NCI-H1417 (cell line): ENCODE measurements around the gene TMC7.

Experiments
- DNase-seq, 3 experiments: peaks; one replicate each; lab custom pipeline; 2025; lab: John Stamatoyannopoulos, UW

TMC7 gene

DNA sequence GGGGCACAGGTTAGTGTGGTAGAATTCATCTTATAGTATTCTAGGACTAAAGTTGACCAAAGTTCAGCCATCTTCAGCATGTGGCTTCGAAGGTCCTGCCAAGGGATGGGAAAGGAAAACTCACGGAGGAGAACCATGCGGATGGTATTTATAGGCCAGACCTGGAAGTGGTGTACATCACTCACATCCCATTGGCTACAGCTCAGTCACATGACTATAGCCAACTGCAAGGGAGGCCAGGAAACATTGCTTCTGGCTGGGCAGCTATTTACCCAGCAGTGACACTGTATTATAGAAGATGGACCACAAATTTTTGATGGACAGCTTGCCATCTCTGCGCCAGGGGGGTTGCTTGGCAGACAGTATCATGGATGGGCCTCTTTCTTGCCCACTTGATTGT lies 48.0 kb downstream of the TMC7 start:
- no peak for DNase-seq

DNA sequence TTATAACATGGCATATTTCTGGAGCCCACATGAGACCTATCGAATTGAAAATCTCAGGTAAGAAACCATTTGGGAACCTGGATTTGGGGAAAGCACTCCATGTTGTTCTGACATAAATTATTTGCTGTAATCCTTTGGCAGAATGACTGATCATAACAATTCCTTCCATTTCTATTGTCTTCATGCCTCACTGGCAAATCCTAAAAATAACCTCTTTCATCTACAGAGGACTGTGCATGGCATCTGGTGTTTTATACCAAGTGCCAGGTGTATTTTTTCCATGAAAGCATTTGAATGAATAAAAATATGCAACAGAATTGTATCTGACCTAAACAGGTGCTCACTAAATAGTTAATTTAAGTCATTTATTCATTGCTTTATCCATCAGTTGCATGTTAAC lies 50.0 kb downstream of the TMC7 start:
- DNase-seq = no peak

DNA sequence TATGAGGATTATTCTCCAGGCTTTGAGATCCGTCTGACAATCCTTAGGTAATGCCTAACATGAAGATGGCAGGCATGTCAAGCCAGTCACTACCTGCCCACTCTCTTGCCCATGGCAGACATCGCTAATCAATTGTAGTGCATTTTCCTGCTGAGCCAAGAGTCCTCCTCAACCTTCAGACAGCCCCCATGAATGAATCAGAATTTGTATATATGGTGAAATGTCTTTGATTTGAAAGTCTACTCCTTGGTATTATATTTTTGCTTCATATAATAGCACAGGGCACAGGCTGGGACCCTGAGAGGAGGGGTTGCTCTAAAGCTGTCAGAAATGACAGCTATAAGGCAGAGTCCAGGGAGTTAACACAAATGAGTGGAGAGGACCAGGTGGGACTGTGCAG lies 56.7 kb downstream of the TMC7 start:
- no peak for DNase-seq

DNA sequence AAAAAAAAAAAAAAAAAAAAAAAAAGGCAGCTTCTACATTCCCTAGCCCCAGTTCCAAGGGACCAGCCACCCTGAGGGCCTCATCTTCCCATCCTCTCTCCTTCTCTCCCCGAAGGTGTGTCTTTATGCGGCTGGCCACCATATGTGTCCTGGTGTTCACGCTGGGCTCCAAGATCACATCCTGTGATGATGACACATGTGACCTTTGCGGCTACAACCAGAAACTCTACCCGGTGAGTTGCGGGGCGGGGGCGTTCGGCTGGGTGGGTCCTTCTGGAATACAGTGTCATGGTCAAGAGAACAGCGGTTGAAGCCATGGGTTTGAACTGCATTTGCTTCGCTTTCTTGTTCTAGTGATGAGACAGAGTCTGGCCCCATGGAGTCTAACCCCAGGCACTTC lies 61.0 kb downstream of the TMC7 start:
- no peak for DNase-seq

DNA sequence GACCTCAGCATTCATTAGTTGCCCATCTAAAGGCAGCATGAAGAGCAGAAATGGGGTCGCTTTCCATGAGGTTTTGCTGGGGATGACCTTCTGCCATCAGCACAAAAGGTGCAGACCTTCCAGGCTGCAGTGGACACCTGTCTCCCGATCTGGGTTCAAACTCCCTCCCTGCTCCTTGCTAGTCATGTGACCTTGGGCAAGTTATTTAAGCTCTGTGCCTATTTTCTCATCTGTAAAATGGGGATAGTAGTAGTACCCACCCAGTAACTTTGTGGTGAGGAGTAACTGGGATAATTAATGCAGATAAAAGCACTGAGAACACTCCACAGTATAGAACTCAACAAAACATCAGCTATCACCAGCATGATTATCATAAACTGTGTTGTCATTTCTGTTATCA lies 62.3 kb downstream of the TMC7 start:
- no peak for DNase-seq

DNA sequence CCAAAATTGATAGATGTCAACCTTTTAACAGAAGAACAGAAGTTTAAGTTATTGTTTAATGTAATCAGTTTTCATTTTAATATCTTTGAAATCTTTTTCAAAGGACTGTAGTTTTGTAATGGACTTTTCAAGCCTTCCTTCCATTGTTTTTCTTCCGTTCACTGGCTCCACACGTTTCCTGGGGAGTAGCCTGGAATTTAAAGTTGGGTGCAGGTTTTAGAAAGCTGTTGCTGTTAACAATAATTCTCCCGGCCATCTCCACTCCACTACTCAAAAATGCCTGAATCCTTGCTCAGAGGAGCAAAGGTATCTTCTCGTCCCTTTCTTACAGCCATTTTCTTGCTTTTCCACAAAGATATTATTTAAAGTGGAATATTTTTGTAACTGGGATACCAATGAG lies 79.0 kb downstream of the TMC7 start:
- no peak for DNase-seq

DNA sequence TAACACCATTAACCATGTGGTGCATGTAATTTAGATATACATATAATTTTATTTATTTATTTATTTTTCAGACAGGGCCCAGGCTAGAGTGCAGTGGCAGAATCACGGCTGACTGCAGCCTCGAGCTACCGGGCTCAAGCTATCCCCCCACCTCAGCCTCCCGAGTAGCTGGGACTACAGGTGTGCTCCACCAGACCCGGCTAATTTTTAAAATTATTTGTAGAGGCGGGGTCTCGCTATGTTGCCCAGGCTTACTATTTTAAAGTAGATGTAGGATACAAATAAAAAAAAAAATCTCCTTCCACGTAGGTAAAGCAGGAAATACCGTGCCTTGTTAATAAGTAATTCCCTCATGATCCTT lies 83.2 kb downstream of the TMC7 start:
- DNase-seq = no peak

DNA sequence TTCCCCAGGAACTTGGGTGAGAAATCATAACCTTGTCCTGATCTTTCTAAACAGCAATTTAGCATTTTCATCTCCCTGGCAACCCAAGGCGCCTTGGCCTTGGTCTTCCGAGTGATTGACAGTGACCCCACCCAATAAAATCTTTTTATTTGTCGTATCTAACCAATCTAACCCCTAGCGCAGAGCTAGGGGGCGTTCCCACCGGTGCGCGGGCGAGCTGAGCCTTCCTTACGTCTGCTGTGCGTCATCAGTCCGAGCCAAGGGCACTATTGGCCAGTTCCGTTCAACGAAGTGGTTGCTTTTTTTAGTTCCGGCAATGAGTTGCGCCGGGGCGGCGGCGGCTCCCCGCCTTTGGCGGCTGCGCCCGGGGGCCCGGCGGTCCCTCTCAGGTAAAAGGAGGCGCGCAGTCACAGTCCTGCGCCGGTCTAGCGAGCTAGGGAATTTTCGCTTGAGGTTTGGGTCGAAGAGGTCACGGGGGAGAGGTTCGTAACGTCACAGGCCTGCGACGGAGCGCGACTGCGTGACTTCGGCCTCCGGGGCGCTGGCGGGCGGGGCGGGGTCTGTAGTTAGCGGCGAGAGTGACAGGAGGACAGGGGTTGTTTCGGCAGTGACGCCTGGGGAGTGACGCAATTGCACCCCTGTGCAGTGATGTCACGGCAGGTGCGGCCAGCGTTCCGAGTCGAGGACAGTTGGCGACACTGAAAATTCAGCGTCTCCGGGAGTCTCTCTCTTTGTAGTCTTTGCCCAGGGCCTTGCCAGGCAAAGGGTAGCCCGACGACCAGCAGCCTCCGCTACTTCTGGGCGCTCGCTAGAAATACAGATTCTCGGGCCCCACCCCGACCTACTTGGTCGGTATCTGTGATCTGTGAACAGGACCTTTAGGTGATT lies 83.9 kb downstream of the TMC7 start, which contains the start of gene COQ7:
Gene COQ7 (plus strand): TSS at position 266 of the 888 bp plus-strand sequence. CDS start 51 bp downstream, at position 317.
- peak; percentile 96 to 100 (median 99) for DNase-seq

DNA sequence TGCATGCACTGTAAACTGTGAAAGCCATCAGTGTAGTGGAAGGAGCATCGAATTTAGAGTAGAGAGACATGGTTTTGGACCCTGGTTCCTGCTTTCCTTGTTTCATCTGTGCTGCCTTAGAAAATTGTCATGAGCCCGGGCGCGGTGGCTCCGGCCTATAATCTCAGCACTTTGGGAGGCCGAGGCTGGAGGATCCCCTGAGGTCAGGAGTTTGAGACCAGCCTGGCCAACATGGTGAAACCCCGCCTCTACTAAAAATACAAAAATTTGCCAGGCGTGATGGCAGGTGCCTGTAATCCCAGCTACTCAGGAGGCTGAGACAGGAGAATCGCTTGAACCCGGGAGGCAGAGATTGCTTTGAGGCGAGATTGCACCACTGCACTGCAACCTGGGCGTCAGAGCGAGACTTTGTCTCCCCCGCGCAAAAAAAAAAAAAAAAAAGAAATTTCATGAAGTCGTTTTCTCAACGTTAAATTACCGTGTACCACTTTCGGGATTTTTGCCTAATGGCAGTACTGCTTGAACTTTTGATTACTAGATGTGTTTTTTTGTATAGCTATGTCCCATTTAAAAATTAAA lies 84.6 kb downstream of the TMC7 start:
- peak in 1 of 3 experiments; percentile 34 for DNase-seq

DNA sequence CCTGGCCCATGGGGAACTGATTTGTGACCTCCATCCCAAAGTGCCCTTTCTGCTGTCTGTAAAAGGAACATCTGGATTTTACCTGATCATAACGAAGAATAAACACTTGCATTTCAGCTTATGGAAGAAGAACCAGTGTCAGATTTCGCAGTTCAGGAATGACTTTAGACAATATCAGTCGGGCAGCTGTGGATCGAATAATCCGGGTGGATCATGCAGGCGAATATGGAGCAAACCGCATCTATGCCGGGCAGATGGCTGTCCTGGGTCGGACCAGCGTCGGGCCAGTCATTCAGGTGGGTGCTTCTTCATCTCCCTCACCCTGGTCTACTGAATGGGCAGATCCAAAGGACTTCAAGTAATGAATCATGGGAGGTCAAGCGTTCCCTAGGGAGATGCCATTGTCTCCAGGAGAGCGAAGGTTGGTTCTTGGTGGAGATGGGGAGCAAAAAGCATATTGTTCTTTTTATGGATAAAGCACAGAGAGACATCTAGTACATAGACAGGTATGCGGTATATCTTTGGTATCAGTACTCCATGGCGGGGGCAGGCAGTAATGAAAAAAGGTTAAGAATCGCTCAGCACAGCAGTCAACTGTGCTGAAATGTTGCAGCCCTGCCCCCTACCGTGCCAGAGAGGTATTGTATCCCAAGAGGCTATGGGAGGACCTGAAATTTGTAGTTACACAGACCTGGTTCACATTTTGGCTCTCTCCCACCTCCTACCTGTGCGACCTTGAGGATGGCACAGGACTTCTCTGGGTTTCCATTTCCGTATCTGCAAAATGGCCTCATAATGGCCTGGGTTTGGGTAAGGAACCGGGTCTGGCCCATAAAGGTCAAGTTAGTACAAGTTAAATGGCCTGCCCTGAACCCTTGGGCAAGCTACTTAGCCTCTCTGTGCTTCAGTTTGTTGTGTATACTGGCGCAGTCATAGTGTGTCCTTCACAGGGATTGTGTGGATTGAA lies 88.4 kb downstream of the TMC7 start:
- DNase-seq = peak in 2 of 3 experiments; percentile 1 to 19

DNA sequence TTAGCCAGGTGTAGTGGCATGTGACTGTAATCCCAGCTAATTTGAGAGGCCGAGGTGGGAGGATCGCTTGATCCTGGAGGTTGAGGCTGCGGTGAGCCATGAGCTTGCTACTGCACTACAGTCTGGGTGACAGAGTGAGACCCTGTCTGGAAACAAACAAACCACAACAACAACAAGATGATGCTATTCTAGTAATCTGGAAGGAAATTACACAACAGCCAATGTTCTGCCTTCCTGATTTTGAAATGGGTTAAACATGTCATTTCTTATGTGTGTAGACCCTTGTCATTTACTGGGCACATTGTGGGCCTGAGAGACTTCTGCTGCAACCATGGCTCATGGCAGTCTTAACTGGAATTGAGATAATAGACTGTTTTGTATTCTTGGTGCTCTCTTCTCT lies 89.6 kb downstream of the TMC7 start:
- DNase-seq = no peak

DNA sequence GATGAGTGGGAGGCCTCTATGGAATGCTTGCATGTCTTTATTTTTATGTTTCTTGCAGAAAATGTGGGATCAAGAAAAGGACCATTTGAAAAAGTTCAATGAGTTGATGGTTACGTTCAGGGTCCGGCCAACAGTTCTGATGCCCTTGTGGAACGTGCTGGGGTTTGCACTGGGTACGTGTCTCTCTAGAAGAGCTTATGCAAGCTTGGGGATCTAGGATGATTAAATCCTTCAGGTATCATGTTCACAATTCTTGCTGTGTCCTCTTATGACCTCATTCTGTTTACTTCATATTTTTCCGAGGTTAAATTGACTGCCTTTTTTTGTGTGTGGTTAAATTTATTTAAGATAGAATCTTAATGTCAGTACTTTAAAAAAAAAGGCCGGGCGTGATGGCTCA lies 90.1 kb downstream of the TMC7 start:
- DNase-seq = no peak

DNA sequence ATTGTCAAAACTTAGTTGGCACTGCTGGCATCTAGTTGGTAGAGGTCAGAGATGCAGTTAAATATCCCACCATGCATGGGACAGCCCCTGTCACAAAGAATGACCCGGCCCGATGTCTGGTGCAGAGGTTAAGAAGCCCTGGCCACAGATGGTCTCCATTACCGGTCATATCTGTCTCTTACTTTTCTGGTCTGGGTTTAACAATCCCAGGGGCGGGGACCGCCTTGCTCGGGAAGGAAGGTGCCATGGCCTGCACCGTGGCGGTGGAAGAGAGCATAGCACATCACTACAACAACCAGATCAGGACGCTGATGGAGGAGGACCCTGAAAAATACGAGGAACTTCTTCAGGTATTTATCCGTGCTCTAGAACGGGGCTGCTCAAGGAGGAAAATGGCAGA lies 91.8 kb downstream of the TMC7 start:
- no peak for DNase-seq

DNA sequence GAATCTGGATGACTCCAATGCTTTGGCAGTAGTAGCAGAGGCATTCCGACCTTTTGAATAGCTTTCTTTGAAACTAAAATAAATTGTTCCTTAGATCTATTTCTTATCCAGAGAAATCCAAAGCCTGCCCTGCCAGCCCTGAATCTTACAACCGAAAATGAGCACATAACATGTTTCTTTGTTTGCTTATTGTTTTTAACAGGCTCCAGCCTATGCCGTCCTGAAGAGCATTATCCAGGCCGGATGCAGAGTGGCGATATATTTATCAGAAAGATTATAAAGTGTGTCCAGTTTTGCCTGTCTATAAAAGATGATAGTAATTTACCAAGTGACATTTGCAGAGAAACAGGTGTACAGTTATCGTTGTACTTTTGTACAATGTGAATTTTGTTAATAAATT lies 94.1 kb downstream of the TMC7 start:
- no peak for DNase-seq

DNA sequence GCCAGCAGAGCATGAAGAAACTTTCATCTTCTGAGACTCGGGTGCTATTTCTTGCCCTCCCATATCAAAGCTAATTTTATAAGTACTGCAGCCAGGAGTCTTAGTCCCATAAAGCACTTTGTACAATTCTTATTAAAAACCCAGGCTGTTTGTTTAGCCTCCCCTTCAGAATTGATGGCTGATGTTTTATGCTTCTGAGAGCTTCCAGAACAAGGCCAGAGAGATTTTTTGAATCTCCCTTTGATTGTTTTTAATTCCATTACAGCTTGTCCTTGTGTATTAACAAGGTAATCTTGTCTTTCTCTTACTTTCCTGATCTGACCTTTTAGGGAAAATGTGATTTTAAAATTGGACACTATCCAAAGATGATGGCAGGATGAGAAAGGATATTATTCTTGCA lies 99.9 kb downstream of the TMC7 start:
- no peak for DNase-seq

DNA sequence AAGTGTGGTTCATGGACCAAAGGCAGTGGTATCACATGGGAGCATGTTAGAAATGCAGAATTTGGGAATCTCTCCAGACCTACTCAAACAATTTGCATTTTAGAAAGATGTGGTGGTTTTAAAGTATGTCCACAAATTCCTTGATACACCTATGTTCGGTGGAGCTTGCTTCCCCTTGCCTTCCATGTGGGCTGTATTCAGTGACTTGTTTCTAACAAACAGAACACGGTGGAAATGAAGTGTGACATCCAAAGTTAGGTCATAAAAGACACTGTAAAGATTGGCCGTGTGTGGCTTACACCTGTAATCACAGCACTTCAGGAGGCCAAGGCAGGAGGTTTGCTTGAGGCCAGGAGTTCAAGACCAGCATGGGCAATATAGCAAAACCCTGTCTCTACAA lies 100.4 kb downstream of the TMC7 start:
- DNase-seq = no peak

DNA sequence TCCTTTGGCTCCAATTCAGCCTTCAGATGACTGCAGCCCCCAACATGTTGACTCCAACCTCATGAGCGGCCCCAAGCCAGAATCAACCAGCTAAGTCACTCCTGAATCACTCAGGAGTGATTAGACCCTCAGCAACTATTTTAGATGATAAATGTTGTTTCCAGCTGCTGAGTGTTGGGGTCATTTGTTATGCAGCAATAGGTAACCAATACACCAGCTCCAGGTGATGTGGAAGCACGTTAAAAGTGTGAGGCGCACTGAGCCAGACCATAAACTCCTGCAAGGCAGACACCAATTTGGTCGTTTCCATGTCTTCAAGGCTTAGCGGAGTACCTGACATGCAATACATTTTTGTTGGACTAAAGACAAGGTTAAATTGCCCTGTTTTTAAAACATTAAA lies 101.1 kb downstream of the TMC7 start:
- no peak for DNase-seq

DNA sequence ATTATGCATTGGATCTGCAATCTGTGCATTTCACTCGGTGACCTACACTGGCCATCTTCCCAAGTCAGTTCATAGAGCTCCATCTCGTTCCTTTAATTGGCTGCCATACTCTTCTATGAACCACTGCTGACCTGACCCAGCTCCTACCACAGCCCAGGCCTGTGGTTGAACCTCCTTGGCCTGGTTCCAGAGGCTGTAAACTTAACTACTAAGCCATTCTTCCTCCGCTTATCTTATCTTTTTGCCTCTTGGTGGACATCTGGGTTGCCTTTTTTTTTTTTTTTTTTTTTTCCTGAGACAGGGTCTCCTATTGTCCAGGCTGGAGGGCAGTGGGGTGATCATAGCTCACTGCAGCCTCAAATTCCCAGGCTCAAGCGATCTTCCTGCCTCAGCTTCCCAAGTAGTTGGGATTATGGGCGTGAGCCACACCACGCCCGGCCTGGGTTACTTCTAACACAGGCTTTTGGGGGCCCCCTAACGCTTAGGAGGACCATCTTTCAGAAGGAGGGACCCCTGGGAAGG lies 102.0 kb downstream of the TMC7 start:
- DNase-seq = peak in 1 of 3 experiments; percentile 12

DNA sequence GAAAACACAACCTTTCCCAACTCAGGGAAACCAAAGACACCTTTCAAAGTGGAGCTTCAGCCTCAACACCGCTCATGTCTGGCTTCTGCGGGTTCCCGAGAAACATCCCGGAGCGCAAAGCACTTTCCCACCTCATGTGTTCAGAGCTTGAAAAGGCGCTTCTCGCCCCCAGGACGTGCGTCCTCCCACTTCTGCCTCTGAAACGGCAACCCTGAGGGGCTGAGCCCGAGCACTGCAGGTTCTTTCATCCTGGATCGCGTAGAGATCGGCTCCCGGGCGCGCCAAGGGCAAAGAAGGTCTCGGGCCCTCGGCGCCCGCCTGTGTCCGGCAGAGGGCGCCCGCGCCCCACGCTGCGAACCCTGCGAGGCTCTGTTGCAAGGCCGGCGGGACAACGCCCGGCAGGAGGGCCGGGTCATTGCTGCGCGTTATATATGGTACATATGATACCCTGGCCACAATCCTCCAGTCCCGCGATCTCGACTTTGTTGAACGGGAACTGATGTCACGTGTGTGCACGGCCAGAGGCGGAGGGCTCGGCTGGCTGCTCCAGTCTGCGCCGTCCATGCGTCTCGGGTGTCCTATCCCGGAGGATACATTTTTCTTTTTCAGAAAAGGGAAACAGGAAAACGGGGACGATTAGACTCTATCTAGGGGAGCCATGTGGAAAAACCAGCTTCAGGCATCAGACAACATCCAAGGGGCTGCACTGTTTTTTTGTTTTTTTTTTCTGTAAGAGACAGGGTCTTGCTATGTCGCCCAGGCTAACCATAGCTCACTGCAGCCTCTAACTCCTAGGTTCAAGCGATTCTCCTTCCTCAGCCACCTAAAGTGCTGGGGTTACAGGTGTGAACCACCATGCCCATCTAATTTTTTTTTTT lies 102.8 kb downstream of the TMC7 start:
- peak; percentile 81 to 91 (median 82) for DNase-seq

DNA sequence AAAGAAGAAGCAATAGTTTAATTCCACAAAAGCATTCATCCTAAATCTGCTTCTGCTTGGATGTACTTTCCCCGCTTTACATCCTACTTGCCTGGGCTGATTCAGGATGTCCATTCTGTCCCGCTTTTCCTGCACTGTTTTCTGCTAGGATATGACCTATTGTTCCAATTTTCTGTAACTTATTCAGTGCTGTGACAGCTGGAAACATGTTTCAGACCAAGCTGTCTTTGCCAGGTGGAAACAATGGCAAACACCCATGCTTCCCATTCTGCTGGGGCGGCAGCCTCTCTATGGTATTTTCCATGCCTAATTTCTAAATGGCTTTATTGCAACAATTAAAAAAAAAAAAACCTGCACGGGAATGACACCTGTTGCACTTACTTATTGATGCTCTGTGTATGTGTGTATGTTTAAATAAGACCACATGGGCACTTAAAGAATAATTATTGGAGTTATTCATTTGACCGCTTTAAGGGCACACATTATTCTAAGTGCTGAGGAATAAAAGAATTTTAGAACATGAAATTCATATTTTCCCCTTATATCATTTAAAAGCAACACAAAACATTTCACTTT lies 104.7 kb downstream of the TMC7 start:
- DNase-seq = peak in 1 of 3 experiments; percentile 47
